ENCODE data around the gene RNF20. TPM values are rescaled to one million over a fixed set of nuclear protein-coding genes. Genes with fewer than 3 reads are reported as not detected.
"Not testable (repeated sequence)": the region's sequence is repeated elsewhere in the genome, so short reads cannot be mapped to it uniquely, and the experiment has no call there.

RNF20 gene
- total and polyA plus RNA-seq, 8 donors = 6.2 to 30.6 (median 24.0) TPM

DNA sequence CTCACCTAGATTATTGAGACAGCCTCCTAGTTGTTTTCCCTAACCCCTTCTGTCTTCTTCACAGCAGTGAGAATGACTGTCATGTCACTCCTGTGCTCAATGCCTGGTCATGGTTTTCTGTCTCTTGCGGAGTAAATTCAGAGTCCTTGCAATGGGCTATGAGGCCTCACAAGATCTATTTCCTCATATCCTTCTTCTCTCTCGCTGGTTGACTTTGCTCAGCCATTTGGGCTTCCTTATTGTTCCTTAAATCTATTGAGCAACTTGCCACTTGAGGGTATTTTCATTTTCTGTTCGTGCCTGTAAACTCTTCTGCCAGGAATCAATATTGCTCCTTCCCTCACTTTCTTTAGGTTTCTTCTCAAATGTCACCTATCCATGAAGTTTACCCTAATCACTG lies 52.1 kb downstream of the RNF20 start:
- Histone ChIP-seq H3K27ac (peak overlapping the region in 1 of 4 donors; percentile 8), H3K4me3 (no peak overlapping the region), H3K4me1 (no peaks in the 10 kb centered on the region), H3K27me3 (no peaks in the 10 kb centered on the region), H3K36me3 (no peaks in the 10 kb centered on the region), H3K9me3 (no peaks in the 10 kb centered on the region)
- 42 to 66% methylated on average over 3 of the region's 3 CpGs for WGBS, 2 donors
- FAIRE-seq = no peak
- peak in 2 of 4 donors; percentile 63 to 66 for ATAC-seq
- TF ChIP-seq CTCF (IDR thresholded peaks at IDR 0.05) = no peak
- DNase-seq = no peak
- intact Hi-C loops (cut with DNase I) = loop anchor here in 1 of 3 donors (10.0 kb wide), 1 partner anchor 59 kb away; no protein-coding TSS in a partner anchor

GRCh38 chr9:101586651-101587050 lies 53.0 kb downstream of the RNF20 start:
- no peaks in the 10 kb centered on the region for H3K4me1 ChIP-seq
- DNase-seq = no peak
- FAIRE-seq = no peak
- peak in 1 of 4 donors; percentile 44 for ATAC-seq
- H3K27me3 ChIP-seq = no peaks in the 10 kb centered on the region
- no peaks in the 10 kb centered on the region for H3K9me3 ChIP-seq
- no peak overlapping the region for H3K27ac ChIP-seq
- H3K4me3 ChIP-seq = no peak overlapping the region
- WGBS, 2 donors = 62 to 90% methylated on average over 5 of the region's 5 CpGs
- H3K36me3 ChIP-seq = no peaks in the 10 kb centered on the region
- intact Hi-C loops (cut with DNase I) = loop anchor here in 1 of 3 donors (10.0 kb wide), 1 partner anchor 58 kb away; no protein-coding TSS in a partner anchor
- TF ChIP-seq CTCF (IDR thresholded peaks at IDR 0.05) = no peak

GRCh38 chr9:101587332-101588043 lies 53.8 kb downstream of the RNF20 start:
- no peaks in the 10 kb centered on the region for H3K9me3 ChIP-seq
- no peaks in the 10 kb centered on the region for H3K36me3 ChIP-seq
- intact Hi-C loops (cut with DNase I) = loop anchor here in 1 of 3 donors (10.0 kb wide), 1 partner anchor 57 kb away; no protein-coding TSS in a partner anchor
- no peak for TF ChIP-seq CTCF (IDR thresholded peaks at IDR 0.05)
- DNase-seq (no peak), ATAC-seq (no peak), FAIRE-seq (no peak)
- H3K4me3 ChIP-seq = no peak overlapping the region
- H3K4me1 ChIP-seq = no peaks in the 10 kb centered on the region
- 73 to 84% methylated on average over 4 of the region's 4 CpGs for WGBS, 2 donors
- H3K27ac ChIP-seq = no peak overlapping the region
- no peaks in the 10 kb centered on the region for H3K27me3 ChIP-seq

DNA sequence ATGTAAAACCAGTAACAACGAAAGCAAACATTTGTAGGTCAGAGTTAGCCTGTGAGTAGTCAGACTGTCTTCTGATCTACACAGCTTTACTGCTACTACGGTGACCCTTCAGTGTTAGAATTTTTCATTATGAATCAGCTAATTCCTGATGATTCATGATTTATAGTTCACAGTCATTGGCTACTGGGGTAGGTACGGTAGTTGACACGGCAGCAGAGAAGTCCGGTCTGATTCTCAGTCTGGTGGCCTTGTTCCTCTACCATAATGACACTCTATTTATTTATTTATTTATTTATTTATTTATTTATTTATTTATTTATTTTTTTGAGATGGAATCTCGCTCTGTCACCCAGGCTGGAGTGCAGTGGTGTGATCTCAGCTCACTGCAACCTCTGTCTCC lies 56.4 kb downstream of the RNF20 start:
- H3K36me3 ChIP-seq; H3K4me3 ChIP-seq; intact Hi-C loops (cut with DNase I); H3K27ac ChIP-seq; DNase-seq; ATAC-seq; FAIRE-seq; H3K27me3 ChIP-seq; H3K4me1 ChIP-seq; H3K9me3 ChIP-seq: not testable (repeated sequence)
- WGBS, 2 donors = 84 to 89% methylated on average over 6 of the region's 6 CpGs

DNA sequence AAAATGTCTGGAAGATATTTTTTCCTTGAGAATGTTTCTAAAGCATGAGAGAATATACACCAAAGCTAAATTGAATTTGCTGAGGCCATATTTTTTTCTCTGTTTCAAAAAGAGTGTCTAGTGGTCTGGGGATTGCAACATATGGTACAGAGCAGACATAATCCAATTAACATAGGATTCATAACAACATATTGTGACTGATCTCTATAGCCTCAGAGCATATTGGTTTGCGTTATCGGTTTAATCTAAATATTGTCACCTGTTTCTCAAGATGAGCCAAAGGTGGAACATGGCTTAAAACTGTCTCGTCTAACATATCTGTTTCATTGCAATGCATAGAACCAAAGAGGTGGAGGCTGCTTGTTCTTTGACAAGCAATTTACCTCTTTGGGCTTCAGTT lies 57.2 kb downstream of the RNF20 start:
- no peak overlapping the region for H3K4me3 ChIP-seq
- no peaks in the 10 kb centered on the region for H3K27me3 ChIP-seq
- no peaks in the 10 kb centered on the region for H3K9me3 ChIP-seq
- ATAC-seq = no peak
- no peak overlapping the region for H3K27ac ChIP-seq
- no peaks in the 10 kb centered on the region for H3K4me1 ChIP-seq
- intact Hi-C loops (cut with DNase I) = no loop called here
- DNase-seq = no peak
- FAIRE-seq = no peak
- no peaks in the 10 kb centered on the region for H3K36me3 ChIP-seq
- 82 to 89% methylated on average over 3 of the region's 3 CpGs for WGBS, 2 donors
- no peak for TF ChIP-seq CTCF (IDR thresholded peaks at IDR 0.05)
